ENCODE measurements around the gene LY6G6D. TPM values are rescaled to one million over a fixed set of nuclear protein-coding genes. Genes with fewer than 3 reads are reported as not detected.
A peak's percentile ranks its signal among the peaks of the same experiment; 100 is the strongest.

Gene LY6G6D
- total and polyA plus RNA-seq, 2 of the 13 experiments (the other 11 are each of a cell fraction or from before 2014, with no cell fraction given): not detected

- TF ChIP-seq MXD3 (CRISPR knock-in tag; IDR thresholded peaks at IDR 0.05): 0 out of 2 replicates have a peak, but pooled peaks have one; percentile 20
- no peak for TF ChIP-seq RELA (CRISPR knock-in tag; IDR thresholded peaks at IDR 0.05)
- TF ChIP-seq CENPX (CRISPR knock-in tag; IDR thresholded peaks at IDR 0.05): no peak
- no peak for TF ChIP-seq GPN1 (CRISPR knock-in tag; IDR thresholded peaks at IDR 0.05; ENCODE audit: borderline replicate concordance)
- no peak for TF ChIP-seq TCF7L2 (IDR thresholded peaks at IDR 0.05; ENCODE audit: low read depth, low read length)
- TF ChIP-seq PAX8 (CRISPR knock-in tag; IDR thresholded peaks at IDR 0.05; ENCODE audit: borderline replicate concordance): no peak
- peak; percentile 63 for TF ChIP-seq TAF1 (CRISPR knock-in tag; IDR thresholded peaks at IDR 0.05)
- peak; percentile 52; the same call in 1 of the 2 replicates for TF ChIP-seq ZNF503 (CRISPR knock-in tag; IDR thresholded peaks at IDR 0.05)
- TF ChIP-seq ZNF784 (CRISPR knock-in tag; IDR thresholded peaks at IDR 0.05; ENCODE audit: borderline replicate concordance): 0 out of 2 replicates have a peak, but pooled peaks have one; percentile 22
- TF ChIP-seq ZNF160 (CRISPR knock-in tag; IDR thresholded peaks at IDR 0.05): no peak
- TF ChIP-seq E2F1 (CRISPR knock-in tag; IDR thresholded peaks at IDR 0.05): peak; percentile 19; the same call in 1 of the 2 replicates
- no peak for TF ChIP-seq ZNF253 (CRISPR knock-in tag; IDR thresholded peaks at IDR 0.05; ENCODE audit: borderline replicate concordance)
- no peak; the same call in none of the 2 replicates for TF ChIP-seq TGIF2 (CRISPR knock-in tag; IDR thresholded peaks at IDR 0.05)
- no peak for TF ChIP-seq ZNF598 (CRISPR knock-in tag; IDR thresholded peaks at IDR 0.05; ENCODE audit: borderline replicate concordance)
- 0 out of 2 replicates have a peak, but pooled peaks have one; percentile 27 for TF ChIP-seq NR2F6 (IDR thresholded peaks at IDR 0.05)
- TF ChIP-seq NR2F6 (CRISPR knock-in tag; IDR thresholded peaks at IDR 0.05): 0 out of 2 replicates have a peak, but pooled peaks have one; percentile 8
- peak; percentile 88 for TF ChIP-seq PHF20 (CRISPR knock-in tag; IDR thresholded peaks at IDR 0.05)
- no peak for TF ChIP-seq SRSF4 (IDR thresholded peaks at IDR 0.05; ENCODE audit: low read depth, low read length, poor library complexity, severe bottlenecking)
- no peak for TF ChIP-seq HIC2 (CRISPR knock-in tag; IDR thresholded peaks at IDR 0.05; ENCODE audit: low read depth)
- TF ChIP-seq ZNF20 (CRISPR knock-in tag; IDR thresholded peaks at IDR 0.05): no peak
- no peak for TF ChIP-seq ZNF616 (CRISPR knock-in tag; IDR thresholded peaks at IDR 0.05; ENCODE audit: low read depth)
- TF ChIP-seq ETS1 (CRISPR knock-in tag; IDR thresholded peaks at IDR 0.05): no peak; the same call in 1 of the 2 replicates
These were observed 12.1 kb upstream of the LY6G6D start, which contains the start of gene ABHD16A (continued) for GRCh38 chr6:31702819-31703716.

Data from HepG2 (cell line).